Skeletal muscle tissue (tissue), 4 donors: Measurements from ENCODE around the gene NCLN. TPM values are rescaled to one million over a fixed set of nuclear protein-coding genes. Genes with fewer than 3 reads are reported as not detected.
"Not testable (repeated sequence)": the region's sequence is repeated elsewhere in the genome, so short reads cannot be mapped to it uniquely, and the experiment has no call there.

Experiments used
- H3K27ac ChIP-seq: one replicate; pipeline ENCODE4 v1.7.0; 2013; ENCODE audit warnings: mild to moderate bottlenecking, low read depth, low read length, inconsistent platforms
- H3K27me3 ChIP-seq, 3 donors: one replicate each; pipeline ENCODE4 v1.7.0; 2013; ENCODE audit warnings: low read length in 3 of 3; ENCODE audit not compliant: control insufficient read depth in 3 of 3, insufficient read depth in 3 of 3
- H3K36me3 ChIP-seq, 3 donors: one replicate each; pipeline ENCODE4 v1.7.0; 2013; ENCODE audit warnings: low read length in 3 of 3; ENCODE audit not compliant: control insufficient read depth in 3 of 3, insufficient read depth in 3 of 3
- H3K4me1 ChIP-seq, 3 donors: one replicate each; pipeline ENCODE4 v1.7.0; 2013; ENCODE audit warnings: low read length in 3 of 3, mild to moderate bottlenecking in 3 of 3; ENCODE audit not compliant: control insufficient read depth in 3 of 3, insufficient read depth in 3 of 3
- H3K4me3 ChIP-seq, 3 donors: one replicate each; pipeline ENCODE4 v1.7.0; 2013; ENCODE audit warnings: low read length in 3 of 3
- H3K9ac ChIP-seq, 3 donors: one replicate each; pipeline ENCODE4 v1.7.0; 2013; ENCODE audit warnings: low read length in 3 of 3, mild to moderate bottlenecking in 3 of 3, moderate library complexity in 2 of 3, low read depth in 1 of 3
- H3K9me3 ChIP-seq, 3 donors: one replicate each; pipeline ENCODE4 v1.7.0; 2013; ENCODE audit warnings: low read length in 3 of 3; ENCODE audit not compliant: control insufficient read depth in 3 of 3
- total RNA-seq: library from RNA; depleted of rRNA; stranded (reverse); fragments of >200 nt; gene quantifications from one replicate; pipeline ENCODE4 v1.2.3, GENCODE V29; 2014
- donor health status: Osteomylitis.

The NCLN gene
- total RNA-seq, 1 donor from 2014 or later, result 8.9 TPM

DNA sequence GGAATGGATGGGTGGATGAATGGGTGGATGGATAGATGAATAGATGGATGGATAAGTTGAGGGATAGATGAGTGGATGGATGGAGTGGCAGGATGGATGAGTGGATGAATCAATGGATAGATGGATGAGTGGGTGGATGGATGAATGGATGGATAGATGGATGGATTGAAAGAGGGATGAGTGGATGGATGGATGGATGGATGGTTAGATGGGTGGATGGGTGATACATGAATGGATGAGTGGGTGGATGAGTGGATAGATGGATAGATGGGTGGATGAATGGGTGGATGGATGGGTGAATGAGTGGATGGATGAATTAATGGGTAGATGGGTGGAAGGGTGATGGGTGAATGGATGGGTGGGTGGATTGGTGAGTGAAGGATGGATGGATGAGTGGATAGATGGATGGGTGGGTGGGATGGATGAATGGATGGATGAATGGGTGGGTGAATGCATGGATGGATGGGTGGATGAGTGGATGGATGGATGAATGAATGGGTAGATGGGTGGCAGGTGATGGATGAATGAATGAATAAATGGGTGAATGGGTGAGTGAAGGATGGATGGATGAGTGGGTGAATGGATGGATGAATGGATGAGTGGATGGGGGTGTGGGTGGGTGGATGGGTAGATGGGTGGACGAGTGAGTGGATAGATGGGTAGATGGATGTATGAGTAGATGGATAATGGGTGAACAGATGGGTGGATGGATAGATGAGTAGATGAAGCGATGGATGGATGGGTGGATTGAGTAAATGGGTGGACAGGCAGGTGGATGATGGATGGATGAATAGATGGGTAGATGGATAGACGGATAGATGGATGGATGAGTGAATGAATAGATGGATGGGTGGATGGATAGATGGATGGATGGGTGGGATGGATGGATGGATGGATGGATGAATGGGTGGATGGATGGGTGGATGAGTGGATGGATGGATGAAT is 32.2 kb upstream of the NCLN start:
- H3K4me1 ChIP-seq, result peaks cover 0 to 11% (median 8%) of the 10 kb centered on the region in 3 donors

GRCh38 chr19:3154447-3154846 is 31.3 kb upstream of the NCLN start:
- H3K9ac ChIP-seq, H3K36me3 ChIP-seq, H3K4me3 ChIP-seq, H3K9me3 ChIP-seq: not testable (repeated sequence)
- H3K27ac ChIP-seq, result peak overlapping the region; percentile 40
- H3K4me1 ChIP-seq, result peaks cover 0 to 11% (median 8%) of the 10 kb centered on the region in 3 donors
- H3K27me3 ChIP-seq, result peaks cover 10 to 23% (median 11%) of the 10 kb centered on the region in 3 donors

More for the DNA sequence above, 32.2 kb upstream of the NCLN start:
- Histone ChIP-seq H3K9me3 (no peaks in the 10 kb centered on the region), H3K4me3 (no peak overlapping the region), H3K27ac (no peak overlapping the region), H3K36me3 (peaks cover 0 to 5% (median 0%) of the 10 kb centered on the region in 3 donors), H3K9ac (no peak overlapping the region), H3K27me3 (peaks cover 12 to 31% (median 15%) of the 10 kb centered on the region in 3 donors)

GRCh38 chr19:3154957-3155736 is 30.6 kb upstream of the NCLN start:
- Histone ChIP-seq H3K9ac (no peak overlapping the region), H3K9me3 (peaks cover 0 to 2% (median 0%) of the 10 kb centered on the region in 3 donors), H3K27me3 (peaks cover 7 to 18% (median 11%) of the 10 kb centered on the region in 3 donors), H3K4me1 (peaks cover 0 to 11% (median 8%) of the 10 kb centered on the region in 3 donors), H3K27ac (peak overlapping the region; percentile 40), H3K4me3 (no peak overlapping the region), H3K36me3 (peaks cover 0 to 5% (median 0%) of the 10 kb centered on the region in 3 donors)

DNA sequence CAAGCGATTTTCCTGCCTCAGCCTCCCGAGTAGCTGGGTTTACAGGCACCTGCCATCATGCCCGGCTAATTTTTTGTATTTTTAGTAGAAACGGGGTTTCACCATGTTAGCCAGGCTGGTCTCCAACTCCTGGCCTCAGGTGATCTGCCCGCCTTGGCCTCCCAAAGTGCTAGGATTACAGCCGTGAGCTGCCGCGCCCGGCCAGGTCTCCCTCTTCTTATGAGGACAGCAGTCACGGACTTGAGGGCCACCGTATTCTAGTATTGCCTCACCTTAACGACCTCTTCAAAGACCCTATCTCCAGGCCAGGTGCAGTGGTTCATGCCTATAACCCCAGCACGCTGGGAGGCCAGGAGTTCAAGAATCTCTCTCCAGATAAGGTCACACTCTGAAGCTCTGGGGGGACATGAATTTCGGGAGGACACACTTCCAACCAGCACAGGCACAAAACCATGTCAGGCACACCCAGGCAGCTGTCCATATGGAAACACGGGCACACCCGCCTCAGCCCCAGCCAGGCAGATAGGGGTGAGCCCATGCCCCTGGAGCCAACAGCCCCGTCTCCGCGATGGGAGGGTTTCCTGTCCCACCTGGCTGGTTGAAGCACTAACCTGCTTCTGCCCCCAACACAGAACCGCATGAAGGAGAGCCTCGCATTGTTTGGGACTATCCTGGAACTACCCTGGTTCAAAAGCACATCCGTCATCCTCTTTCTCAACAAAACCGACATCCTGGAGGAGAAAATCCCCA is 28.5 kb upstream of the NCLN start:
- no peak overlapping the region for H3K27ac ChIP-seq
- H3K4me1 ChIP-seq, result peaks cover 0 to 11% (median 8%) of the 10 kb centered on the region in 3 donors
- H3K9ac ChIP-seq, result no peak overlapping the region
- peaks cover 0 to 5% (median 0%) of the 10 kb centered on the region in 3 donors for H3K36me3 ChIP-seq
- H3K4me3 ChIP-seq, result no peak overlapping the region
- peaks cover 0 to 5% (median 0%) of the 10 kb centered on the region in 3 donors for H3K9me3 ChIP-seq
- H3K27me3 ChIP-seq, result peaks cover 0 to 6% (median 2%) of the 10 kb centered on the region in 3 donors

DNA sequence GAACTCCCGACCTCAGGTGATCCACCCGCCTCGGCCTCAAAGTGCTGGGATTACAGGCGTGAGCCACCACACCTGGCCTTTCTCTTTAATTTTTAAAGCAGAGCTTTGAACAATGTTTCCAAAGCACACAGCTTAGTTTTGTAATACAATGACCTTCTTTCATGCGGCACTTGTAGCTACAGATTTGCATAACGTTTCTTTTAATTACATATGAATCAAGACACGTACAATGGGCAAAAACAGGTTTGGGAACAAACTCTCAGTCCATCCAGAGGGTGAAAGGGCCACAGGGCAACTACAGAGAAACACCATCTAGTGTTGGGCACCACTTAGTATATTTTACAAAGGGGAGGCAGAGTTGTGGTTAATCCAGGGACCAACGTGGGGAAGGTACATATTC is 26.2 kb upstream of the NCLN start:
- Histone ChIP-seq H3K4me1 (peaks cover 0 to 11% (median 8%) of the 10 kb centered on the region in 3 donors), H3K27me3 (peaks cover 0 to 6% (median 0%) of the 10 kb centered on the region in 3 donors), H3K27ac (no peak overlapping the region), H3K36me3 (peaks cover 0 to 5% (median 0%) of the 10 kb centered on the region in 3 donors), H3K9ac (no peak overlapping the region), H3K4me3 (no peak overlapping the region), H3K9me3 (peaks cover 0 to 7% (median 0%) of the 10 kb centered on the region in 3 donors)

- Histone ChIP-seq H3K4me3 (no peak overlapping the region), H3K27ac (no peak overlapping the region), H3K4me1 (peaks cover 0 to 8% (median 3%) of the 10 kb centered on the region in 3 donors), H3K9ac (no peak overlapping the region), H3K27me3 (peaks cover 0 to 6% (median 0%) of the 10 kb centered on the region in 3 donors), H3K9me3 (peaks cover 0 to 7% (median 0%) of the 10 kb centered on the region in 3 donors), H3K36me3 (peaks cover 0 to 5% (median 0%) of the 10 kb centered on the region in 3 donors)
These were observed 25.5 kb upstream of the NCLN start for GRCh38 chr19:3160219-3160618.

DNA sequence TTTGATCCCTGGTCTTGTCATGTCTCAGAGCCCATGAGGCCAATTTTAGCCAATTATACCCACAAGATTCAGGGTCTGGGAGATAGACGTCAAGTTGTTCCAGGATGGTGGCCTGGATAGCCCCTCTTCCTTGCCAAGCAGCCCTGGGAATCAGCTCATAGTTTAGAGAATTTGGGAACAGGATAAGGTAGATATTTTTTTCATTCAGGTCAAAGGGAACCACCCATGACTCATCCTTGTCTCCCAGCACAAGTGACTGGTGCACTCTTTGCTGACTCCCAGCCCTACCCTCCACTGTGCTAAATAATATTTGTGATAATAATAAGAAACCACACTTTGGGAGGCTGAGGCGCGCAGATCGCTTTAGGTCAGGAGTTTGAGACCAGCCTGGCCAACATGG is 24.3 kb upstream of the NCLN start:
- no peaks in the 10 kb centered on the region for H3K4me1 ChIP-seq
- H3K9me3 ChIP-seq, result peaks cover 0 to 7% (median 0%) of the 10 kb centered on the region in 3 donors
- H3K27ac ChIP-seq, result no peak overlapping the region
- no peak overlapping the region for H3K4me3 ChIP-seq
- H3K27me3 ChIP-seq, result no peaks in the 10 kb centered on the region
- no peak overlapping the region for H3K9ac ChIP-seq
- H3K36me3 ChIP-seq, result no peaks in the 10 kb centered on the region

- Histone ChIP-seq H3K9ac (no peak overlapping the region), H3K36me3 (no peaks in the 10 kb centered on the region), H3K27me3 (no peaks in the 10 kb centered on the region), H3K9me3 (peaks cover 0 to 7% (median 0%) of the 10 kb centered on the region in 3 donors), H3K27ac (no peak overlapping the region), H3K4me1 (no peaks in the 10 kb centered on the region), H3K4me3 (no peak overlapping the region)
These were observed 23.1 kb upstream of the NCLN start for GRCh38 chr19:3162418-3163229.
